Measurements from ENCODE around the gene SYCP3. TPM values are rescaled to one million over a fixed set of nuclear protein-coding genes. Genes with fewer than 3 reads are reported as not detected.
A peak's percentile ranks its signal among the peaks of the same experiment; 100 is the strongest.

SYCP3 gene
- total and polyA plus RNA-seq, 2 experiments from 2014 or later: 0.07 to 1.2 TPM

GRCh38 chr12:101695706-101696105 lies 43.6 kb downstream of the SYCP3 start:
- no peak for DNase-seq (ENCODE audit: low spot score)

GRCh38 chr12:101694986-101695385 lies 44.3 kb downstream of the SYCP3 start:
- Histone ChIP-seq H4K20me1 (ENCODE audit: insufficient read depth, poor library complexity, severe bottlenecking) (peaks cover 3% of the 10 kb centered on the region), H3K9me2 (replicated peaks; ENCODE audit: insufficient read depth) (no peaks in the 10 kb centered on the region)
- WGBS (ENCODE audit: low lambda C conversion rate, missing lambda C conversion rate): 98% methylated on average over 2 of the region's 2 CpGs

More at GRCh38 chr12:101695706-101696105, 43.6 kb downstream of the SYCP3 start:
- H3K4me2 ChIP-seq: peak overlapping the region; percentile 95
- H4K20me1 ChIP-seq (ENCODE audit: insufficient read depth, poor library complexity, severe bottlenecking): peaks cover 5% of the 10 kb centered on the region
- no peak for TF ChIP-seq EZH2 (IDR thresholded peaks at IDR 0.05; ENCODE audit: borderline replicate concordance)
- no peak for TF ChIP-seq CTCF (IDR thresholded peaks at IDR 0.05; ENCODE audit: poor library complexity)
- no peak for TF ChIP-seq EZH2phosphoT487 (IDR thresholded peaks at IDR 0.05; ENCODE audit: low read depth, severe bottlenecking, unreplicated experiment)
- no peak overlapping the region for H2AFZ ChIP-seq
- peaks cover 32% of the 10 kb centered on the region for H3K4me1 ChIP-seq (ENCODE audit: insufficient read depth)
- H3K9me3 ChIP-seq (ENCODE audit: low read depth): no peaks in the 10 kb centered on the region
- no peaks in the 10 kb centered on the region for H3K36me3 ChIP-seq (replicated peaks; ENCODE audit: insufficient read depth, low read depth)
- no peaks in the 10 kb centered on the region for H3K27me3 ChIP-seq
- peak overlapping the region; percentile 91 for H3K27ac ChIP-seq
- H3K79me2 ChIP-seq: peaks cover 27% of the 10 kb centered on the region
- 97% methylated on average over 1 of the region's 1 CpG for WGBS (ENCODE audit: low lambda C conversion rate, missing lambda C conversion rate)
- no peaks in the 10 kb centered on the region for H3K9me2 ChIP-seq (replicated peaks; ENCODE audit: insufficient read depth)
- no peak overlapping the region for H3K4me3 ChIP-seq

GRCh38 chr12:101694297-101694848 lies 44.9 kb downstream of the SYCP3 start:
- no peaks in the 10 kb centered on the region for H3K9me2 ChIP-seq (replicated peaks; ENCODE audit: insufficient read depth)
- H3K9me3 ChIP-seq (ENCODE audit: low read depth): no peaks in the 10 kb centered on the region
- no peak for DNase-seq (ENCODE audit: low spot score)
- H3K4me1 ChIP-seq (ENCODE audit: insufficient read depth): peaks cover 23% of the 10 kb centered on the region
- no peaks in the 10 kb centered on the region for H4K20me1 ChIP-seq (ENCODE audit: insufficient read depth, poor library complexity, severe bottlenecking)
- no peak overlapping the region for H3K4me3 ChIP-seq
- no peak overlapping the region for H2AFZ ChIP-seq
- no peaks in the 10 kb centered on the region for H3K36me3 ChIP-seq (replicated peaks; ENCODE audit: insufficient read depth, low read depth)
- TF ChIP-seq EZH2phosphoT487 (IDR thresholded peaks at IDR 0.05; ENCODE audit: low read depth, severe bottlenecking, unreplicated experiment) (no peak), CTCF (IDR thresholded peaks at IDR 0.05; ENCODE audit: poor library complexity) (no peak)
- no peaks in the 10 kb centered on the region for H3K27me3 ChIP-seq
- peaks cover 13% of the 10 kb centered on the region for H3K79me2 ChIP-seq
- no peak overlapping the region for H3K4me2 ChIP-seq
- no peak overlapping the region for H3K27ac ChIP-seq
- 86% methylated on average over 2 of the region's 2 CpGs for WGBS (ENCODE audit: low lambda C conversion rate, missing lambda C conversion rate)

More at GRCh38 chr12:101694986-101695385, 44.3 kb downstream of the SYCP3 start:
- Histone ChIP-seq H3K79me2 (peaks cover 20% of the 10 kb centered on the region), H3K4me1 (ENCODE audit: insufficient read depth) (peaks cover 26% of the 10 kb centered on the region), H3K36me3 (replicated peaks; ENCODE audit: insufficient read depth, low read depth) (no peaks in the 10 kb centered on the region), H2AFZ (no peak overlapping the region), H3K27ac (peak overlapping the region; percentile 11), H3K4me2 (no peak overlapping the region), H3K4me3 (no peak overlapping the region), H3K27me3 (no peaks in the 10 kb centered on the region), H3K9me3 (ENCODE audit: low read depth) (no peaks in the 10 kb centered on the region)
- TF ChIP-seq EZH2phosphoT487 (IDR thresholded peaks at IDR 0.05; ENCODE audit: low read depth, severe bottlenecking, unreplicated experiment) (no peak), CTCF (IDR thresholded peaks at IDR 0.05; ENCODE audit: poor library complexity) (no peak), EZH2 (IDR thresholded peaks at IDR 0.05; ENCODE audit: borderline replicate concordance) (no peak)
- no peak for DNase-seq (ENCODE audit: low spot score)

All from hepatocyte (in vitro differentiated cells).